ENCODE measurements around the gene QSOX2.

GRCh38 chr9:136260936-136261472 is 15.4 kb upstream of the QSOX2 start:
- TF ChIP-seq, protein P1, sequence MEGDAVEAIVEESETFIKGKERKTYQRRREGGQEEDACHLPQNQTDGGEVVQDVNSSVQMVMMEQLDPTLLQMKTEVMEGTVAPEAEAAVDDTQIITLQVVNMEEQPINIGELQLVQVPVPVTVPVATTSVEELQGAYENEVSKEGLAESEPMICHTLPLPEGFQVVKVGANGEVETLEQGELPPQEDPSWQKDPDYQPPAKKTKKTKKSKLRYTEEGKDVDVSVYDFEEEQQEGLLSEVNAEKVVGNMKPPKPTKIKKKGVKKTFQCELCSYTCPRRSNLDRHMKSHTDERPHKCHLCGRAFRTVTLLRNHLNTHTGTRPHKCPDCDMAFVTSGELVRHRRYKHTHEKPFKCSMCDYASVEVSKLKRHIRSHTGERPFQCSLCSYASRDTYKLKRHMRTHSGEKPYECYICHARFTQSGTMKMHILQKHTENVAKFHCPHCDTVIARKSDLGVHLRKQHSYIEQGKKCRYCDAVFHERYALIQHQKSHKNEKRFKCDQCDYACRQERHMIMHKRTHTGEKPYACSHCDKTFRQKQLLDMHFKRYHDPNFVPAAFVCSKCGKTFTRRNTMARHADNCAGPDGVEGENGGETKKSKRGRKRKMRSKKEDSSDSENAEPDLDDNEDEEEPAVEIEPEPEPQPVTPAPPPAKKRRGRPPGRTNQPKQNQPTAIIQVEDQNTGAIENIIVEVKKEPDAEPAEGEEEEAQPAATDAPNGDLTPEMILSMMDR (IDR thresholded peaks at IDR 0.05), result no peak
- TF ChIP-seq POLR2A (IDR thresholded peaks at IDR 0.05), result no peak
